GM19043 (cell line): Measurements from ENCODE around the gene RSRC1.

Experiments used
- ATAC-seq: cut with Tn5 transposase; IDR thresholded peaks from one replicate; pipeline ENCODE4 v1.9.1; 2021; ENCODE audit warnings: low read depth; ENCODE audit not compliant: unreplicated experiment

RSRC1 gene

DNA sequence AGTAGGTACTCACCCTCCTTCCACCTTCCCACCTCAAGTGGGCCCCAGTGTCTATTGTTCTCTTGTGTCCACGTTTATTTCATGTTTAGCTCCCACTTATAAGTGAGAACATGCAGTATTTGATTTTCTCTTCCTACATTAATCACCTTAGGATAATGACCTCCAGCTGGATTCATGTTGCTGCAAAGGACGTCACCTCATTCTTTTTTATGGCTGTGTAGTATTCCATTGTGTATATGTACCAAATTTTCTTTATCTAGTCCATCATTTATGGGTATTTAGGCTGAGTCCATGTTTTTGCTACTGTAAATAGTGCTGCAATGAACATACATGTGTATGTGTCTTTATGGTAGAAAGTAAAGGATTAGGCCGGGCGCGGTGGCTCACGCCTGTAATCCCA is 455.2 kb downstream of the RSRC1 start:
- no peak for ATAC-seq

- ATAC-seq, result no peak
Measured at GRCh38 chr3:158568784-158569183, 458.9 kb downstream of the RSRC1 start.

DNA sequence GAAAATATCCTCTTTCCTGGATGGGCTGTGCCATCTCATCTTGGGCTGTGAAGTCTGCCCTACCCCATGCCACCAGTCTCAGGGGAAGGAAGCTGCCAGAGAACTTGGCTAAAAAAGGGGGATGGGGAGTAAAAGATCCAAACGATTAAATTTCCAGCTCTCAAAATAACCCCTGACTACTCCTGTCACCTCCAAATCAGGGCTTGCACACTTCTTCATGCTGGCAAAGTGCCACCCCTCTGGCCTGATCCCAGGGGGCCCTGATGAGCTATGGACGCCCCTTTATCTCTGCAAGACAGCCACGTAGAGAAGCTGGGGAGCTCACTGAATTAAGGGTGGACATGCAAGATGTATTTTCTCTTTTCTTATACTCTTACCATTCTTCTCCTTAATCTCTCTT is 459.9 kb downstream of the RSRC1 start:
- no peak for ATAC-seq

DNA sequence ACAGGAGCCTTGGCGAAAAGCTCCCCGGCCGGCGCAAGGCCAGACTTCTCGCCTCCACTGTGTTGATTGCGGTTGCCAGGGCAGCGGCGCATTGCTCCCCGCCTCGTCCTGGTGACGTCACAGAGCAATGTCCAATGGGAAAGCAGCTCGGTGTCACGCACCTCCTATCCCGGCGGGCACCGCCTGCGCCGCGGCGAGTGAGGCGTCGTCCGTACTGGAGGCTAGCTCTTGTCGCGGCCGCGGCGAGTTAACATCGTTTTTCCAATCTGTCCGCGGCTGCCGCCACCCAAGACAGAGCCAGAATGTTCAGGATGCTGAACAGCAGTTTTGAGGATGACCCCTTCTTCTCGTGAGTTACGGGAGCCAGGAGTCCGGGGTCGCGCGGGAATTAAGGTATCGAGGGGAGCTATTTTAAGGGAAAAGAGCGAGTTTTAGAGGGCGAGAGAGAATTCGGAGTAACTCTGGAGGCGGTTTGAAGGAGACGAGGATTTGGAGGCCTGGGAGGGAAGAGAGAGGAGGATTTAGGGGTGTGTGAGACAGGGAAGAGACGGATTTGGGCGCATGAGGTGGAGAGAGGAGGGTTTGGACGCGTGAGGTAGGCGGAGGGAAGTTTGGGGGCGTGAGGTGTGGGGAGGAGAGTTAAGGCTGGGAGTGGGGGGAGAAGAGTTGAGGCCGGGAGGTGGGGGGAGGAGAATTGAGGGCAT is 461.3 kb downstream of the RSRC1 start, which contains the start of gene MLF1:
Gene MLF1, plus strand, starts transcription at position 196 of the 704 bp plus-strand sequence. Its CDS starts 107 bp downstream, at position 303.
- ATAC-seq, result peak; percentile 100

GRCh38 chr3:158571969-158572765 is 462.3 kb downstream of the RSRC1 start:
- no peak for ATAC-seq

- ATAC-seq, result no peak
Measured at GRCh38 chr3:158572766-158573060, 462.8 kb downstream of the RSRC1 start.

- ATAC-seq, result no peak
Measured at GRCh38 chr3:158573714-158574113, 463.8 kb downstream of the RSRC1 start.

DNA sequence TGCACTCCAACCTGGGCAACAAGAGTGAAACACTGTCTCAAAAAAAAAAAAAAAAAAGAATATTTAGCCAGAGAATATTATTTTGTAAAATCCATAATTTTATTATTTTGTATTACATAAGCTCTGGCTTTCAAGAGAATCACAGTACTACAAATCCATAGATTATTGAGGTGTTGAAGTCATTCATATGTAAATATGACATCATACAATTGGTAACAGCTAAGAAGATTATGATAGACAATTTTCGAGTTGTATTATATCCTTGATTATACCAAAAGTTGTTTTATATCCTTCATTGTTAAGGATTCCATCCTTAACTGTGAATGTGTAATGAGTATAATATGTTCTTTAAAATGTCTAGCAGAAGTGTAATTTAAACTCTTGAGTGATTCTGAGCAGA is 464.8 kb downstream of the RSRC1 start:
- ATAC-seq, result no peak

DNA sequence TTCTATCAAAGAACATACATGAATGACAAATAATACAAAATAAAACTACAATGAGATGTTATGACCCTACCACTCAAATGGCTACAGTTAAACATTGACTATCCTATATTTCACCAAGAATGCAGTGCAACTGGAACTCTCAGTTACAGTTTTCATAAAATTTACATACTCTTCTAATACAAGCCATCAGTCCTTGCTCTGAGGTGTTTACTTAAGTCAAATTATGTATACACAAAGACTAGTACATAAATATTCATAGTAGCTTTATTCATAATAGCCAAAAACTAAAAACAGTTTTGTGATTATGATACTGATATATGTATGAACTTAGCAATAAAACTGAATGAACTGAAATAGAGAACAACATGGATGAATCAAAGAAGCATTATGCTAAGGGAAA is 480.3 kb downstream of the RSRC1 start:
- no peak for ATAC-seq
